Measurements from ENCODE around the gene CLDN25.

The CLDN25 gene

GRCh38 chr11:113806406-113806805 is 26.8 kb downstream of the CLDN25 start:
- DNase-seq, result no peak

- DNase-seq, result no peak
These were observed 29.3 kb downstream of the CLDN25 start for GRCh38 chr11:113808931-113809330.

GRCh38 chr11:113814181-113814580 is 34.6 kb downstream of the CLDN25 start:
- no peak for DNase-seq

DNA sequence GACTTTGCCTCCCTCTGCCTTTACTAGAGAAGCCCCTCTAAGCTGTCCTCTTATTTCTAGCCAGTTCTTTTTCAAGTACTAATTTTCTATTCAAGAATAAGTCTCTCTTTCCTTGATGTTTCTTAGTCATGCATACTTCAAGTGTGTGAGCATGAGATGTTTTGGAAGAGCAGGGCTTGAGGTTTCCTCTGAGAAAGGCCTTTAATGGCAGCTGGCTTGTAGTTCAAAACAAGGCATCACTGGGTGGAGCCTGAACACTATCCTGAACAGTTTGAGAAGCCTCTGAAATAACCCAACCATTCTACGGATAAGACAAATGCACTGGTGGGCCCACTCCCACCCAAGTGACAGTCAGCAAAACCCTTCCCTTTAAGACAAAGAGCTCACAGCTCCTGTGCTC is 37.6 kb downstream of the CLDN25 start:
- DNase-seq, result no peak

DNA sequence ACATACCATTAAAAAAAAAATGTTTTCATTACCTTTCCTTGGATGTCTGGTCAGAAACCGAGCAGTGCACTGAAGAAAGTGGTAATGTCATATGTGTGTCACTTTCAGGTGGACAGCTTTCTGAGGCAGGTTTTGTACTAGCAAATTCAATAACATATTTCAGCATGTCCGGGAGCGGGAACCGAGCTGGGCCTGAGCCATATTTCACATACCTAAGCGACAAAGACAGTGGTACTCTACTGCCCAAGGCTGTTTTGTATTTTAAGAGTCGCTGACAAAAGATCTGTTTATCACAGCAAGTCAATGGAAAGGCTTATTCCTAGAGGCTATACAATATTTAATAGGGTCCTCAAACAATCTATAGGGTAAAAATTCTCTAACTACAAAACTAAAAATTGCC is 38.0 kb downstream of the CLDN25 start:
- no peak for DNase-seq

GRCh38 chr11:113818426-113818825 is 38.8 kb downstream of the CLDN25 start:
- no peak for DNase-seq

DNA sequence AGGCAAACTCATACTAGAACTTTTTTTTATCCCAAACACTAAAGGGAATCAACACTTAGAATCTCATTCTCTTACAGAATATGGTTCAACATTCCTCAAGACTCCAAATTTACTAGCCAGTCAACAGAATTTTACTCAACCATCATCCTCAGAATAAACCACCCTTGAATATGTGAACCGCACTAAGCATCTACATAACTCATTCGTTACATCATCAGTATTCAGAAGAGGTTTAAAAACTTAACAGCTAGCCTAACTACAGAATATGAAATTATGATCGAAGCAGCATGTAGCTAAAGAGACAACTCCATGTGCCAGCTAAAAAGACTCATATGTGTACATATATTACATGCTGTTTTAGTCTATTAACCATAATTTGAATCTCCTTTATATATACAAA is 47.9 kb downstream of the CLDN25 start:
- DNase-seq, result no peak

- DNase-seq, result no peak
These were observed 48.6 kb downstream of the CLDN25 start for GRCh38 chr11:113828191-113828590.

DNA sequence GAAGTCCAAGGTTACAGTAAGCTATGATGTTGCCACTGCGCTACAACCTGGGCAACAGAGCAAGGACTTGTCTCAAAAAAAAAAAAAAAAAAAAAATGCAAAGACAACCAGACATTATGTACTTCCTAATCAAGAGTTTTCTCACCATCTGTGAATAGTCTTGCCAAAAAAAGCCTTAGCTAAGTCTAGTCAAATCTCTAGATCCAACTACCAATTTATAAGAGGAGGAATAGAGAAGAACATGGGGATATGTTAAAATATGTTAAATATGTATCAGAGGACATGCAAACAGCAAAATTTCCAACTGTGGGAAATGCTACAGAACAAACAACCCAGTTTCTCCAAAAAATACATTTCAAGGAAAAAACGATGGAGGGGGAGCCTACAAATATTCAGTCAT is 50.2 kb downstream of the CLDN25 start:
- no peak for DNase-seq

Data from amygdala (tissue), 56 donors.